GM18951 (cell line): ENCODE data around the gene FES.
"Not testable (repeated sequence)": the region's sequence is repeated elsewhere in the genome, so short reads cannot be mapped to it uniquely, and the experiment has no call there.

Experiments used
- POLR2A ChIP-seq: IDR thresholded peaks from 4 replicates; pipeline ENCODE4 v1.6.1; 2011; ENCODE audit warnings: mild to moderate bottlenecking; ENCODE audit not compliant: insufficient read length, insufficient read depth; ENCODE audit errors: extremely low read depth
- in situ Hi-C: fragments of 300-500 bp; cut with MboI; formaldehyde crosslinking; loops from one replicate; pipeline ENCODE4 v1.12.0; 2022; ENCODE audit warnings: low sequenced_read_pairs, mixed read lengths, inconsistent platforms; ENCODE audit not compliant: unreplicated experiment

Gene FES

DNA sequence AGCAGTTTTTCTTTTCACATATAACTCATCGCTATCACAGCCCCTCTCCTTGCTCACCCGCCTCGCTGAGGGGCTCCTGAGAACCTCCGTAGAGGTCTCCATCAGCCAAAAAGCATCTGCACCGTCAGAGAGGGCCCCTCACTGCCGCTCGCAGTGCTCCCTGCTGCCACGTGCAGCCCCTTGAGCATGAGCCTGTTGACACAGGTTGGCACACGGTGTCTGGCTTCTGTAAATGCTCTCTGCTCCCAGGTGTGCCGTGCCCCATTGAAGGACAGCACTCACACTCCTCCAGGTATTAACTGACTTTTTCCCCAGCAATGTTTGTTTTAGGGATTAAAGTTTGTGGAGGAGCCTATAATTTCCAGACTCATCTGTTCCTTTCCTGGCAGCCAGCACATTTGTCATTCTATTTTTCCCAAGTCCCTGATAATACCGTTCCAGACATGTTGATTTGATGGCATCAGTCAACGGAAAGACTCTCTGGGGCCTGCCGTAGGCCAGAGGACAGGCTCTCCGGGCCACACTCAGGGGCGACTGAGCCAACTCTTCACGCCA lies 18.1 kb upstream of the FES start:
- in situ Hi-C loops, result no loop called here
- no peak for TF ChIP-seq POLR2A

DNA sequence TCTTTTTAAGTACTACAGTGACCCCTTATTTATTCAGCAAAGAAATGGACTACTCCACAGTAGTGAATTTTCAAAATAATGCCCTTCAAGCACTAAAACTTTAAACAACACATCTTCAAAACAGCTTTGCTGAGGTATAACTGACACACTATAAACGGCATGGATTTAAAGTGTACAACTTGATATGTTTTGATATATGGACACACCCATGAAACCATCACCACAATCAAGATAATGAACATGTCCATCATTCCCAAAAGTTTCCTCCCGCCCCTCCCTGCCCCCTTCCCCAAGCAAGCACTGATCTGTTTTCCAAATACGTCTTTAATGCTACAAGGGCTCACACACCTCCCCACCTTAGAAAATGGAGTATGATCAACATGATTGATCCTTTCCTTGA lies 17.5 kb upstream of the FES start:
- in situ Hi-C loops, result no loop called here
- no peak for TF ChIP-seq POLR2A

DNA sequence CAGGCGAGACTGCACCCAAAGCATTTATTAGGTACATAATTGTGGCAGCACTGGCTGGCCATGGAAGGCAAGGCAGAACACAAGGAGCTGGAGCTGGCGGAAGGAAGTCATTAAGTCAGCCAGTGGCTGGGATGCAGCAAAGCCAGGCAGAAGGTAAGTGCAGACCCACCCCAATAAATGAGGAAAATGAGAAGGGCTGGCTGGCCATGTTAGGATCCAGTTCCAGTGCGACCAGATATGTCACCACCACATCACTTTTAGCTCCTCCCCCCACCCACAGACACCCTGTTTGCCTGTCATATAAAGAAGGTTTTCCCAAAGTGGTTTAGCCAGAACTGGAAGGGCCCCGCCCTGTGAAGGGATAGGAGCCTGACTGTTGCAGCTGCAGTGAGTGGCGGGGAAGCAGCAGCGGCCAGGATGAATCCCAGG lies 16.0 kb upstream of the FES start, which contains the start of gene FURIN:
Gene FURIN (plus strand): TSS at position 328 of the 429 bp plus-strand sequence. CDS start 7,153 bp downstream, outside the sequence.
- in situ Hi-C loops, result no loop called here

GRCh38 chr15:90869140-90869541 lies 15.2 kb upstream of the FES start:
- TF ChIP-seq POLR2A, result no peak
- in situ Hi-C loops, result no loop called here

More for the DNA sequence above, 16.0 kb upstream of the FES start, which contains the start of gene FURIN:
- no peak for TF ChIP-seq POLR2A

DNA sequence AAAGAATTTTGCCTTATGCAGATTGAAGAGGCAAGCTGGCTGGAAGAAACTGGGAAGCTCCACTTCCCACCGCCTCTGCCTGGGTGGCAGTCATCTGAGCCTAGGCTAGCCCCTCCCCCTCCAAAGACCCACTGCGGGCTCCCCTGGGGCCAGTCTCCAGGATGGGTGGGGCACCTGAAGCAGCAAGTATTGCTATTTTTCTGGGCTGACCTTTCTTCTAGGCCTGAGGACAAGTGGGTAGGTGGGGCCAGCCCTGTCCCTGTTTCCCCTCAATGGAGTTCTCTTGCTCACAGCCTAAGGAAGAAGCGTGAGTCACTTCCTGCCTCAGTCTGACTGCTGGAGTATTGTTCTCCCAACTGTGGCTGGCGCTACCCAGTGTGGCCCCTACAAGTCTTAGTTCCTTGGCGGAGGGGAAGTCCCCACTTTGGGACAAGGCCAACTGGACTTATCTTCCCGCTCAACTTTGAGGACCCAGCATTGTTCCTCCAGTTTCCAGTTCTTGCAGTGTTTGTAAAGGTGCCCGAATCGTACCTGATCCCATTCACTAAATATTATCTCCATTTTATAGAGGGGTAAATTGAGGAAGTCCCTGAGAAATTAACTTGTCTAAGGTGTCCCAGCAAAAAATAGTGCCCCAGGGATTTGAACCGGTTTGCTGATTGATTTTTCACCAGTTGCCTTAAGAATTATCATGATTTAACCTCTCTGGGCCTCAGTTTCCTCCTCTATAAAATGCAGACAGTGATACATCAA lies 14.5 kb upstream of the FES start:
- TF ChIP-seq POLR2A, result no peak
- in situ Hi-C loops, result no loop called here

- in situ Hi-C loops, result no loop called here
- TF ChIP-seq POLR2A, result no peak
Observed at GRCh38 chr15:90870354-90871138, 13.8 kb upstream of the FES start.

DNA sequence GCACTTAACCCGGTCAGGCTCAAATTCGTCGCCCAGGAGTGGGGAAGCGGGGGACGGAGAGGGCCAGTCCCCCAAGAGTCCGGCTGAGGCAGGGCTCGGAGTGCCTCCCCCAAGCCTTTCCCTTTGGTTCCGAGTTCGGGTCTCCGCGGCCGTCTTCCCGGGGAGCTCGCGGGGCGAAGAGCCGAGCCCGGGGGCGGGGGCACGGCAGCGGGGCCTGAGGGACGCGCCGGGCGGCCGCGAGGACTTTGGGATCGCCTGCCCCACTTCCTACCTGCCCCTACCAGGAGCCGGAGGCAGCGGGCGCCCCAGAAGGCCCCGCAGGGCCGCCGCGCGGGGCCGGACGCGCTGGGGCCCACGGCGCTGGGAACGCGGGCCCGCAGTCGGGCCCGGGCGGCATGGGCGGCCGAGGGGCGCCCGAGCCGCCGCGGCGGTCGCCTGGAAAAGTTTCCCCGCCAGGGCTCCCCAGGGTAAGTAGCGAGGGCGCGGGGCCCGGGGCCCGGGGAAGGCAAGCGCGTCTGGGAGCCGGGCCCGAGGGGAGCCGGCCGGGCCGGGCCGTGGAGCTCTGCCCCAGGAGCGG lies 13.1 kb upstream of the FES start:
- in situ Hi-C loops, result no loop called here
- no peak for TF ChIP-seq POLR2A

DNA sequence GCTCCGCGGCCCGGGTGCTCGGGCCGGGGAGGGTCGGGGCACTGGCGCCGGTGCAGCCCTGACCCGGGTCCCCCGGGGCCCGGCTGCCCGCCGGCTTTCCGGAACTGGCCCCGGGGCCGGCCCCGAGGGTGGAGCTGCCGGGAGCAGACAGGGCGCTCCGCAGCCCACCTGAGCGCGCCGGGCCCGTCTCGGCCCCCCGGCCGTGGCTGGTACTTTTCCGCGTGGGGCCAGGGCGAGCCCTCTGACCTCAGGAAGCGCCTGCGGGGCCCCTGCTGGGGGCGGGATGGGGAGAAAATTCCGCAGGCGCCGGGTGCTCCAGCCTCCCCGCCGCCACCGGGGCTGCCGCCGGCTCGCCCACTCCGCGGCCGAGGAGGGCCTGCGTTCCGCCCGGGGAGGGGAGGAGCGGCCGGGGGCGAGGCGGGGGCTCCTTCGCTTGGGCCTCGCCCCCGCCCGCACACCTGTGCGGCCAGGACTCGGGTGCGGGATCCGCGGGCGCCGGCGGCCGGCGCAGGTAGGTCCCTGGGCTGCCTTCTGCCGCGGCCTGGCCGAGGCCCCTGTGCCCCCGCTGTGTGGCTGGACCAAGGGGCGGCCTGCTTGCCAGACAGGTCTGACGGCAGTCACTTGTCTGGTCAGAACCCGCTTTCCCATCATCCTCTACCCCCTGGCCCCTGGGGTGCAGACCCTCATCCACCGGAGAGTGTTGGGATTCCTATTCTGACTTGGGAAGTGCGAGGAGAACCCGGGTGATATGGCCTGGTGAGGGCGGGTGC lies 12.4 kb upstream of the FES start:
- peak; percentile 49 for TF ChIP-seq POLR2A
- in situ Hi-C loops, result no loop called here

DNA sequence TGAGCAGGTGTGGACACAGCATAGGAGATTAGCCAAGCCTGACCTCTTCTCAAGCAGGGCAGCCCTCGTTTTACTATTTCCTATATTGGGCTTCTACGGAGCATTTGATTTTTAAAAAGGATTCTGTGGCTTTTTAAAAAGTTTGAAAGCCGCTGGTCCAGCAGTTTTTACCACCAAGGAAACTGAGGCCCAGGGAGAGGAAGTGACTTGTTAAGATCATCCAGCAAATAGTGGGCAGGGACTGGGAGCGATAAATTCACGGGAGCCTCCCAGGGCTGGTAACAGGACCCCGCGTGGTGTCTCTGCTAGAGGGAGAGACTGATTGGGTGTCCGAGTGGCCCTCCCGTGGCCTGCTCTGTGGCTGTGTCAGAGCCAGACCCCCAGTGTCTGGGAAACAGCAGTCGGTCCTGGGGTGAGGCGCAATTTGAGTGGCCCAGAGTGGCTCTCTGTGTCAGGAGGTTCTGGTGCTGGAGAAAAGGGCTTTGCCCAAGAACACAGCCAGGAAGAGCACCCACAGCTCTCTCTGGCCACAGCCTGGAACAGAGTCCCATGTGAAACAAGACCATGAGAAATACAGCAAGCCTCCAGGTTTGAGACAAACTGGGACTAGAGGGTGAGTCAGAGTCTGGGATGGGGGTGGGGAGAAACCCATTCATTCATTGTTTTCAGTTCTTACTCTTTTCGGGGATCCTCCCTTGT lies 11.7 kb upstream of the FES start:
- TF ChIP-seq POLR2A, result no peak
- in situ Hi-C loops, result no loop called here

- in situ Hi-C loops, result no loop called here
- no peak for TF ChIP-seq POLR2A
Observed at GRCh38 chr15:90873488-90873997, 10.8 kb upstream of the FES start.

GRCh38 chr15:90873998-90874605 lies 10.2 kb upstream of the FES start:
- in situ Hi-C loops, result no loop called here
- TF ChIP-seq POLR2A, result no peak

DNA sequence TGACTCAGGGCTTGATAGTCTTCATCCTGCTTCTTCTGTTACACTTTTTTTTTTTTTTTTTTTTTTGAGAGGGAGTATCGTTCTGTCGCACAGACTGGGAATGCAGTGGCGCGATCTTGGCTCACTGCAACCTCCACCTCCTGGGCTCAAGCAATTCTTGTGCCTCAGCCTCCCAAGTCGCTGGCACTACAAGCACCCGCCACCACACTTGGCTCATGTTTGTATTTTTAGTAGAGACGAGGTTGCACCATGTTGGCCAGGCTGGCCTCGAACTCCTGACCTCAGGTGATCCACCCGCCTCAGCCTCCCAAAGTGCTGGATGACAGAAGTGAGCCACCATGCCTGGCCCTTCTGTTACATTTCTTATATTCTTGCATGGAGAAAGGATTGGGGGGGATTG lies 9.3 kb upstream of the FES start:
- in situ Hi-C loops, result not testable (repeated sequence)
